NK-92 treated with Interleukin-12 subunit alpha and Interleukin-12 subunit beta, amount 100 ng/mL, for 24 hours (cell line): ENCODE data around the gene ZC3H4.

Source experiments
- DNase-seq: peaks from one replicate; lab custom pipeline; 2025; lab: John Stamatoyannopoulos, UW

The ZC3H4 gene

DNA sequence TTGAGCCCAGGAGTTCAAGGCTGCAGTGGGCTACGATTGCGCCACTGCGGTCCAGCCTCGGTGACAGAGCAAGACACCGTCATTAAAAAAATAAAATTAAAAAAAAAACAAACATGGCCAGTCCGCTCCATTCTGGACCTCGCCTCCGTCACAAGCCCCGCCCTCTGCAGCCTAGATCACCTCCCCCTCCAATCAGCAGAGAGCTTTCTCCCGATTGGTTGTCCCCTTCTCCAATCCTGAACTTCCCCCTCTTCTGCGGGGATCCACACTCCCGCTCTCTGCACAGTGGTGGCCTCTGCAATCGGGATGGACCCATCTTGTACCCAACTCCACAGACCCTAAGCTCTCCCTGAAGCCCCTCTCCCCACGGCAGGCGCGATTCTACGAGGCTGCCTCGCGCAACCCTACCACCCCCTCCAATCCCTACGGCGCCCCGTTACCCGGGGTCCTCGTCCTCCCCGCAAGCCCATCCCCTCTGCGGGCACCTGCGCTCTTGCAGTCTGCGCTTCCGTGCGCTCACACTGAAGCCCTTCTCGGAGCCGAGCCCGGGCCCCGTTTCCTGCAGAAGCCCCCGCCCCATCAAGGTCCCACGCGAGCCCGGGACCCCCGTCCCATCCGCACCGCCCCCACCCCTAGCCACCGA, 65.7 kb downstream of the ZC3H4 start:
- no peak for DNase-seq

DNA sequence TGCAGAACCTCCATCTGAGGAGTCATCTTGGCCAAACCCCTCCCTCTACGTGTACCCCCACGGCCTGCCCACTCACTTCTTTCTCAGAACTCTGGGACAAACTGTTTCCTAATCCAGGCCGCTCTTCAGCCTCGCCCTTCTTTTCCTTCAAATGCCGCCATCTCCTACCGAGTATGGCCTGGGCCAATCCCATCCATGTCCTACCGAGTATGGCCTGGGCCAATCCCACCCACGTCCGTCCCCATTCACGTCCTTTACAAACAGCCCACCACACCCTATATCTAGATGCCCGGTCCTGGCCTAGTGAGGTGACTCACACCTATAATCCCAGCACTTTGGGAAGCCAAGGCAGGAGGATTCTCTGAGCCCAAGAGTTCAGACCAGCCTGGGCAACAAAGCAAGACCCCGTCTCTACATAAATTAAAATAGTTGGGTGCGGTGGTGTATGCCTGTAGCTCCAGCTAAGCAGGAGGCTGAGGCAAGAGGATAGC, 66.3 kb downstream of the ZC3H4 start:
- no peak for DNase-seq

DNA sequence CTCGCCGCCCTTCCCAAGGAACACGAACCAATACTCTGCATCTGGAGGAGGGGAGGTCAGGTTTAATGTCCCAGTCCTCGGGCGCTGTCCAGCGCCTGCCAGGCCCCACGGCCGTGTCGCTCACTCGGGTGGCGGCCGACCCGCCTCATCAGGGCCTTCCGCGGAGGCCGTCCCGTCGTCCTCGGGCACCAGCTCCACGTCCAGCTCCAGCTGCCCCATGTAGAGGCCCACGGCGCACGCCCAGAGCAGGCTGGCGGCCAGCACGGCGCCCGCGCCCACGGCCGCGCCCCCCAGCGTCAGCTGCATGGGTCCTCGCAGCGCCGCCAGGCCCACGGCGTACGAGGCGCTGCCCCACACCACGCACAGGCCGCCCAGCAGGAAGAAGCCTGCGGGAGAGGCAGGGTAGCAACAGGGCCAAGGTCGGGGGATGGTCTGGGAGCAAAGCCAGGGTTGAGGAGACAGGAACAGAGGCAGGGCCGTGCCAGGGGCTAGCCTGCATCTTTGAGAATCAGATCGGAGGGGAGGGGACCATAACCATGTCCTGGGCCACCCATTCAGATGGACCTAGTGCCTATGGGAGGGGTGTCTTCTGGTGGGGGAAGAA, 67.6 kb downstream of the ZC3H4 start:
- DNase-seq = no peak

DNA sequence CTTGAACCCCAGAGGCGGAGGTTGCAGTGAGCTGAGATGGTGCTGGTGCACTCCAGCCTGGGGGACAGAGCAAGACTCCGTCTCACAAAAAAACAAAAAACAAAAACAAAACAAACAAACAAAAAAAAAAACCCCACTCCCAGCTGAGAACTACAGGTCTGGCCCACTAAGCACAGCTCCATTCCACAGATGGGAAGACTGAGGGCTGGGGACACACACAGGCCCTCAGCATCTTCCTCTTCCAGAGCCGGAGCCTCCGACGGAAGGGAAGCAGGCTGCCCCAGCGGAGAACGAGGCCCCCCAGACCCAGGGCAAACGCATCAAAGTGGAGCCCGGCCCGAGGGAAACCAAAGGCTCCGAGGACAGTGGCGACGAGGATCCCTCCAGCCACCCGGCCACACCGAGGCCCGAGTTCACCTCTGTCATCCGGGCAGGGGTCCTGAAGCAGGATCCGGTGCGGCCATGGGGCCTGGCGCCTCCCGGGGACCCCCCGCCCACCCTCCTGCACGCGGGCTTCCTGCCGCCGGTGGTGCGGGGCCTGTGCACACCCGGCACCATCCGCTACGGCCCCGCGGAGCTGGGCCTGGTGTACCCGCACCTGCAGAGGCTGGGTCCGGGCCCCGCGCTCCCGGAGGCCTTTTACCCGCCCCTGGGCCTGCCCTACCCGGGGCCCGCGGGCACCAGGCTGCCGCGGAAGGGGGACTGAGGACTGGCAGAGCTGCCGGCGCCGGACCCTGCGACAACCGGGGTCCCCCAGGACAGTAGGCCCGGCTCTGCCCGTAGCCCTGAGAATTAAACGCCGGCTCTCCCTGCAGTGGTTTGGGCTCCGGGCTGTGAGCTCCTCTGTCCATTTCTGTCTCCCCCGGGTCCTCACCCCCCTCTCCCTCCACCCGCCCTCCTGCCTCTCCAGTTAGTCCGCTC, 68.4 kb downstream of the ZC3H4 start:
- no peak for DNase-seq

DNA sequence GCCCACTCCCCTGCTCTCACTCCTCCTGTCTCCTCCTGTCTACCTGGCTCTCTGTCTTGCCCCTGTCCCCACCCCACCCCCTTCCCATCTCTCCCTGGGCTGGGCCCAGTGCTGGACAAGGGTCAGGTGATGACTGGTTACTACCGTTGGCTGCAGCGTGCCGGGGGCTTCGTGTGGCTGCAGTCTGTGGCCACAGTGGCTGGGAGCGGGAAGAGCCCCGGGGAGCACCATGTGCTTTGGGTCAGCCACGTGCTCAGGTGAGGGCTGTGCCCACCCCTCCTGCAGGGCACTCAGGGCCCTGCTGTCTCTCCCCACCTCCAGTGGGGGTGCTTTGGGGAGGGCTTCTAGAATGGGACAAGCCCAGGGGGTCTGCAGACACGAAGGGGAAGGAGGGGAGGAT, 72.7 kb downstream of the ZC3H4 start:
- DNase-seq = no peak

DNA sequence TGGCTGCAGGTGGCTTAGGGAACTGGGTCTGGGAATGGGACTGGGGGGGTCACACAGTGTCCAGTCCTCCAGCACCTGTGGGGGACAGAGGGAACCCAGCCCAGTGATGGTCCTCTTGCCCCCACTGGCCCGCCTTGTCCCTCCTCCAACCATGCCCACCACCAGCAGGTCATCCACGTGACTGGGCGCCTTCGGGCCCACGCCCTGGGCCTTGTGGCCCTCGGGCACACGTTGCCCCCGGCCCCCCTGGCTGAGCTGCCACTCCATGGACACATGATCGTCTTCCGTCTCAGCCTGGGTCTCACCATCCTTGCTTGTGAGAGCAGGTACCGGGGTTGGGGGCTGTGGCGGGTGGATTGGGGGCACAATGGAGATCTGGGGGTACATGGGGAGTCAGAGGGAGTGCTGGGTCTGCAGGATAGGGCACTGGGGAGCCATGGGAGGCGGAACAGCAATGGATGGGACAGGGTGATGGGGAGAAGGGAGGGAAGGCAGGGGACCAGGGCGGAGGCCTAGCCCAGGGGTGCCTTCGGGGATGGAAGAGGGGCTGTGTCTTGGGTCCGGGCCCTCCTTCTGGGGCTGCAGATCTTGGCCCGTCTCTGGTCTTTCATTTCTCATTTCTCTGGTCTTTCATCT, 74.2 kb downstream of the ZC3H4 start:
- no peak for DNase-seq

DNA sequence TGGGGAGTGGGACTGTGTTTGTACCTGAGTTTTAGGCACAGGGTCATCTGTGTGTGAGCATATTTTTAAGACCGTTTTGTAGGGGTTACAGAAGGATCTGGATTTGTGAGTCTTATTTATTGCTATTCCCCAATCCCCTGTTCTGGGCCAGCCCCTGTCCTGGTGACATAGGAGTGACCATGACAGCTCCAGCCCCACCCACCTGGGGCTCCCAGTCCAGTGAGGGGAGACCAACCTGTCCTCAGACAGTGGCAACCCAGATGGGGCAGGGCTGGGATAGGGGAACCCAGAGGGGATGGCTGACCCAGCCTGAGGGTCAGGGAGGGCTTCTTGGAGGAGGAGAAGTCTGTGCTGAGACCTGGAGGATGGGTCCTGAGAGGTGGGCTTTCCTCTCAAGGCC, 75.8 kb downstream of the ZC3H4 start:
- DNase-seq = no peak

DNA sequence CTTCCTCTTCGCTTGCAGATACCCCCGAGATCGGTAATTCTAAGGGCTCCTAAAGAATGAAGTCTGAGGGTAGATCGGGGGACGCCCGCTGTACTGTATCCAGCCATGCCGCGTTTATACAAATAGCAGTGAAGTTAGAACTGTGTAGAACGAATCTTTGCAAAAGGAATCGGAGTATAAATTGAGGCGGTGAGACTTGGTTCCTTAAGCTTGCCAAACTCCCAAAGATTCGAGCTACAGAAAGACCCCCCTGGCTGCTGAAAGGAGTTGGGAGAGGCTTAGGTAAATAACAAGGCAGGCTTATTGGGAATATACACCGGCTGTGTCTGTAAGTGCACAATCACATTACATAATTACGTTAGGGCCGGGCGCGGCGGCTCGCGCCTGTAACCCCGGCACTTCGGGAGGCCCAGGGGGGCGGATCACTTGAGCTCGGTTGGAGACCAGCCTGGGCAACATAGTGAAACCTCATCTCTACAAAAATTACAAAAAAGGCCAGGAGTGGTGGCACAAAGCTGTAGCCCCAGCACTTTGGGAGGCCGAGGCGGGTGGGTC, 77.4 kb downstream of the ZC3H4 start:
- no peak for DNase-seq

DNA sequence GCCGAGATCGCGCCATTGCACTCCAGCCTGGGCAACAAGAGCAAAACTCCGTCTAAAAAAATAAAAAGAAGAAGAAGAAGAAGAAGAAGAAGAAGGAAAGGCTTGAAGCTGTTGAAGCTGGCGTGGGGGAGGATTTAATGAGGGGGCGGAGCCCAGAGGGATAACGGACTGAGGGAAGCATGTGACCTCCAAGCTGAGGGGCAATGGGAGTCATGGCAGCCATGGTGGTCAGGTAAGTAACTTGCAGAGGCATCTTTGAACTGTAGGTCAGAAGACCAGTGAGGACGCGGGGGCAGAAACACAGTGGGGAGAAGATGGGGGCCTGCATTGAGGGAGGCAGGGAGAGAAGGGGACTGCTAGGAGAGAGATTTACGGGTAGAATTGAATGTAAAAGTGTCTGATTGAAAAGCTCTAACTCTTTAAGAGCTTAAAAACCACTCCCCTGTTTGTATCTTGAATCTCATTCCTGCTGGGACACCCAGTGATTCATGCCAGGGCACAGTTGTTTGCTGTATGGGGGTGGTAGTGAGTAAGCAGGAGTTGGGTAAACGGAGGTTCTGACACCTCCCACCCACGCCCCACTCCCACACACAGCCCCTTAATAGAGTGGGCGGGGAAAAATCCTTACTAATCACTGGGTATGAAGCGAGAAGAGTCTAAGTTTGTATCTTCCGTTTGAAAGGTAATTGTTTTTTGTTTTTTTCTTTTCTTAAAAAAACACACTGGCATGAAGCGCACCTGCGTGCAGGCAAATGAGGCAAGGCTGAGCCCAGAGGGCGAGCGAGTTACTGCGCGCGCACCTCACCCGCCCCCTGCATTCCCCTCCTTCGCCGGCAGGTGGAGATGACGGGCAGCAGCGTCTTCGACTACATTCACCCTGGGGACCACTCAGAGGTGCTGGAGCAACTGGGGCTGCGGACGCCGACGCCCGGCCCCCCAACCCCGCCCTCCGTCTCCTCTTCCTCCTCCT, 78.2 kb downstream of the ZC3H4 start:
- DNase-seq = peak; percentile 82

DNA sequence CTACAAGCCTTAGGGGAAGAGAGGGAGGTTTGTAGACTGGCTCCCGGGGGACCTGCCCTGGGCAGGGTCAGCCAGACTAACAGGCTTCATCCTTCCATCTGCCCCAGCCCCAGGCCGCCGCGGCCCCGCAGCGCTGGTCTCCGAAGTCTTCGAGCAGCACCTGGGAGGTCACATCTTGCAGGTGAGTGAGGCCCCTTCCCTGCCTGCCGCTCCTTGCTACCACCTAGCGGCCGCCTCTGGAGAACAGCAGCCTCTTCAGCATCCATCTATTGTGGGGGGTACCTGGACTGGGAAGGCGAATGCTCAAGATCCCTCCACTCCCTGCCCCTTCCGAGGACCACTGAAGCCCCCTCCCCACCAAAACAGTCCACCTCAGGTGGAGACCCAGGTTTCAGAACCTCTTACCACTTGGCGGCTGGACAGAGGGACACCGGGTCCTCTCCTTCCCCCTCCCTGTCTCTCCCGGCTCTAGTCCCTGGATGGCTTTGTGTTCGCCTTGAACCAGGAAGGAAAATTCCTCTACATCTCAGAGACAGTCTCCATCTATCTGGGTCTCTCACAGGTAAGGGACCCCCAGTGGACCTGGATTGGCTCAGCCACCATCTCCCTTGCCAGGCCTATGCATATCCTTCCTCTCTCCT, 81.3 kb downstream of the ZC3H4 start:
- DNase-seq = peak; percentile 42

DNA sequence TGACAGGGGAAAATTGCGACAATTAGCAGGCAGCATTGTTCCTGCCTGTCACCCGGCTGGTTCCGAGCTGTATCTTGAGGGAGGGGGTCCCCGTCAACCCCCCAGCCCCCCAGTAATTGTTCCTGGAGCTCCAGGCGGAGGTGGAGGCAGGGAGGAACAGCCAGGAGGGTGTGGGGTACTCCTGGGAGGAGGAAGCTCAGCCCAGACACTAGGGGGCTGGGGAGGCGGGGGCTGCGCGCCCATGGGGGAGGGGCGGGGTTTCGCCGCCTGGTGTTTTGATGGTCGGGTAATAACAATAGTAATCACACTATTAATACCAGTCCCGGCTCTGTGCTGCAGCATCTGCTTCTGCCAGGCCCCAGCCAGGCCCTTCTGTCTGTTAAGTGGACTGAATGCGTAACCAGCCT, 85.4 kb downstream of the ZC3H4 start:
- no peak for DNase-seq

DNA sequence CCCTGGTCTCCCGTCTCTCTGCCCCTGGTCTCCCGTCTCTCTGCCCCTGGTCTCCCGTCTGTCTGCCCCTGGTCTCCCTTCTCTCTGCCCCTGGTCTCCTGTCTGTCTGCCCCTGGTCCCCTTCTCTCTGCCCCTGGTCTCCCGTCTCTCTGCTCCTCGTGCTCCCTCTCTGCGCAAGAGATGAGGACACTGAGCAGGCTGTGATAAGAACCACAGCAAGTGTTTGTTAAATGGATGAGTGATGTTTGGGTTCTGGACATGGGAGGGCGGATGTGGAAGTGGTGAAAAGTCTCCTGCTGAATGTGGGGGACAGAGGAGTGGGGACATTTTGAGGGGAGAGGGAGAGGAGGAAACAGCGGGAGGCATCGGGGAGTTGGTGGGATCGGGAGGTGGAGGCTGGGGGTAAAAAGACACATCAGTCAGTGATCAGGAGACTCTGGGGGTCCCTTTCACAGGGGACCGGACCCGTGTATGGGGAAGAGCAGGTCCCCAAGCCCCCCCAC, 85.9 kb downstream of the ZC3H4 start:
- DNase-seq = no peak

DNA sequence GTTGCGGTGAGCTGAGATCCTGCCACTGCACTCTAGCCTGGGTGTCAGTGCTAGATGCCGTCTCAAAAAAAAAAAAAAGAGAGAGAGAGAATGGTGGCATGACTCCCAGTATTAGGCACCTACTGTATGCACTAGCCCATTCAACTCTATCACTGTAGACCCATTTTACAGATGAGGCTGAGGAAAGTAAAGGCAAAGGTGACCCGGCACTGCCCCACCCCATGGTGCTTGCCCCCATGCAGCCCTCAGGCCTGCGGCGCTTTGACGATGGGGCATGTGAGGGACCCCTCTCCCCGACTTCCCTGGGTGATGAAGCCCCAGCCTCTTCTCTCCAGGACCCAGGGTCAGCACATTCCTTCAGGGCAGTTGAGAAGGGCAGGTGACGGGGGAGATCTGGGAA, 86.7 kb downstream of the ZC3H4 start:
- no peak for DNase-seq

DNA sequence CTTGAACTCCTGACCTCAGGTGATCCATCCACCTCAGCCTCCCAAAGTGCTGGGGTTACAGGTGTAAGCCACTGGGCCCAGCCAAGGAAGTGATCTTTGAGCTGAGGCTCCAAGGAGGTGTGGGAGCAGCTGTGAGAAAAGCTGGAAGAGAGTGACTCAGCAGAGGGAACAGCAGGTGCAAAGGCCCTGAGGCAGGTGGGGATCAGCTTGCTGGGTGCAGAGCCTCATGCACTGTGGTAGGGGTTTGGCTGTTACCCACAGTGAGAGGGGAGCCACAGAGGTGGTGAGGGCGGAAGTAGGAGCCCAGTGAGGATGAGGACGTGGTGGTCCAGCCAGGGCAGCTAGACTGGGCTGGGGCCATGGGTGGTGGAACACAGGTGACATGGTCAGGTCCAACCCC, 87.4 kb downstream of the ZC3H4 start:
- DNase-seq = no peak

DNA sequence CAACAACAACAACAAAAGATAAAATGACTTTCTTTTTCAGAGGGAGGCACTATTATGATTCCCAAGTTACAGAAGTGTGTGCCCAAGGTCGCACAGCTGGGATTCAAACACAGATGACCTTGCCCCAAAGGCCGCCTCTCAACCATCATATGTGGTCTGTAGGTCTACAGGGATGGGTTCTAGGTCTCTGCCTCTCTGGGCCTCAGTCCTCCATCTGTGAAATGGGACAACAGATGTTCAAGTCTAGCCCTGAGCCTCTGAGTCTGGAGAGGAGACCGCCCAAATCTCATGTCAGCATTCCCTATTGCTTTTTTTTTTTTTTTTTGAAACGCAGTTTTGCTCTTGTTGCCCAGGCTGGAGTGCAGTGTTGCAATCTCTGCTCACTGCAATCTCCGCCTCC, 89.1 kb downstream of the ZC3H4 start:
- DNase-seq = no peak

DNA sequence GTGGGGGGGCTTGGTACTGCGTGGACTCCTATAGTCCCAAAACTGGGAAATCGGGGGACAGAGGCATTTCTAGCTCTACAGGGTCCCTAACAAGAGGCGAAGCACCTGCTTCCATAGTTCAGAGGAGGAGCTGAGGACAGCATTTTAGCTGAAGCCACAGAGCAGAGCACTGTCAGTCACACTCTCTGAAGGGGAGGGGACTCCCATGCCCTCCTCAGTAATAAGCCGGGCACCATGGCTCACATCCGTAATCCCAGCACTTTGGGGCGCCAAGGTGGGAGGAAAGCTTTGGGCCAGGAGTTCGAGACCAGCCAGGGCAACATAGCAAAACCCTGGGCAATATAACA, 90.2 kb downstream of the ZC3H4 start:
- no peak for DNase-seq

DNA sequence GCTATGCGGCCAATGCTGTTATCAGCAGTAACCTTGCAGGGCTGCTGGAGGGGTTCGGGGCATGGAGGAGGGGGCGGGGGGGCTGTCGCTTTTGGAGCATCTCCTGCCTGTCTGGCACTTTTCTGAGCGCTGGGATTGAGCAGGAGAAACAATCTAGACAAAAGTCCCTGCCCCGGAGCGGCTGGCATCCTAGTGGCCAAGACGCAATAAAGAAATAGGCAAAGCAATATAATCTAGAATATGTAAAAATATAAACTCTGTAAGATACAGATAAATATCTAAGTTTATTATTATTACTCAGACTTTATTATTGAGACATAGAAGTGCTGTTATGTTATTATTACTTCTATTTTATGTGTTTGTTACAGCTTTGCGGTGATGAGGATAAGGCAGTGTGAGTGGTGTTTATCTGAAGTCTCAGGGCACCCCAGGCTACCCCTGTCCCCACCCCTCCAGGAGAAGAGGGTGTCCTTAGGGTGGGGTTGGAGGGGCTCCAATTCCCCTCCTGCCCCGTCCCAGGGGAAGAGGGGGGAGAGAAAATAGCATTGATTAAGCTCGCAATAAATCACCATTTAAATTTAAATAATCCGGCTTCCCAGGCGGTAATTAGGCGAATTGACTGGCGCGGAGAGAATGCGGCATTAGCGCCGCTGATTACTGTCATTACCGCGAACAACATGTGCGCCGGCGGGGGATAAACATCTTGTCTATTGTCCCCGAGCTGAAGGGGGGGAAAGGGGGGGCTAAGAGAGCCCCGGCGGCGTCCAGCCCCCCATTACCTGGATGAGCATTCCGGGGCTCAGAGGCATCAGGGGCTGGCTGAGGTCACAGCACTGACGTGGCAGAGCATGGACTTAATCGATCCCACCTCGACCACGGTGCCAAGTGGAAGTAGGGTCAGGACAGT, 90.8 kb downstream of the ZC3H4 start:
- no peak for DNase-seq

DNA sequence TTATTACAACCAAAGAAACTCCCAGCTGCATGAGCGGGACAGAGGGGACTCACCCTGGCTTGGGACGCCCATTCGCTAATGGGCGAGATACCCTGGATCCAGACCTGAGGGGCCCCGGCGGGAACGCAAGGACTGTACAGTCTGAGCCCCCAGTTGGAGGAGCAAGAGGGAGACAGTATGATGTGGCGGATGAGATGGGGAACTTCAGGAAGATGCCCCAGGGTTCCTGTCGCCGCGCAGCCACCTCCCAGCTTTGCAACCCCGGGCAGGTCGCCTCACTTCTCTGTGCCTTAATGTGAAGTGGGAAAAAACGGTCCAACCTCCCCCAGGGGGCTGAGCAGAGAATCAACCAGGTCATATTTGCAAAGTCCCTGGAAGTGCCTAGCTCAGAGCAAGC, 91.4 kb downstream of the ZC3H4 start:
- DNase-seq = no peak

DNA sequence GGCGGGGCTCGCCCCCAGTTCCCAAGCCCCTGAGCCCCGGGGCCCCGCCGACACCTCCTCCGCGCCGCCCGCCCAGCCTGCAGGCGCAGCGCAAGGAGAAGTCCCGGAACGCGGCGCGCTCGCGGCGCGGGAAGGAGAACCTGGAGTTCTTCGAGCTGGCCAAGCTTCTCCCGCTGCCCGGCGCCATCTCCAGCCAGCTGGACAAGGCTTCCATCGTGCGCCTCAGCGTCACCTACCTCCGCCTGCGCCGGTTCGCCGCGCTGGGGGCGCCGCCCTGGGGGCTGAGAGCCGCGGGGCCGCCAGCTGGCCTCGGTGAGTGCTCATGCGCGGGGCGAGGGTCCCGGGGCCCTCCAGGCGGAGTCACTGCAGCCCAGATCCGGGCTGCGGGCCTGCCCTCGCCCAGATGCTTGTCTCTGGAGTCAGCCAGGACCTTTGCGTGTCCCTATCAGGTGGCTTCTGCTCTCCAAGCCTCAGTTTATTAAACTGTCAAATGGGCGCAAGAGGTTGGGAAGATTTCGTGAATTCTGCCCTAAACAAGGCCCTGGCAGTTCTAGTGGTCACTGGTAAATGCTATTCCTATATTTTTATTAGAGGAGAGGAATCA, 91.9 kb downstream of the ZC3H4 start:
- no peak for DNase-seq
